ENCODE measurements around the gene IFTAP. TPM values are rescaled to one million over a fixed set of nuclear protein-coding genes. Genes with fewer than 3 reads are reported as not detected.
A peak's percentile ranks its signal among the peaks of the same experiment; 100 is the strongest.

Gene IFTAP
- total RNA-seq, 1 experiment from 2014 or later, result 19.9 TPM

- H2BK12ac ChIP-seq (ENCODE audit: insufficient read length, low read depth, low read length), result no peak overlapping the region
- no peak overlapping the region for H3K4me2 ChIP-seq (ENCODE audit: insufficient read depth, insufficient read length, low read length)
- no CpG with 5 or more reads among the region's 5 CpGs for WGBS (ENCODE audit: extremely low coverage, insufficient read length, low lambda C conversion rate)
- no peak overlapping the region for H3K4ac ChIP-seq (ENCODE audit: low read depth, low read length)
- H3K4me1 ChIP-seq (ENCODE audit: insufficient read depth, low read length), result peaks cover 3% of the 10 kb centered on the region; the same call in 1 of the 2 replicates
- Mint-ChIP-seq H3K4me1 (peaks cover 25 to 34% of the 10 kb centered on the region in 2 experiments), H3K27ac (no peak overlapping the region), H3K27me3 (ENCODE audit: low read depth) (peaks cover 3% of the 10 kb centered on the region), H3K4me3 (no peak overlapping the region), H3K9me3 (no peaks in the 10 kb centered on the region), H3K36me3 (ENCODE audit: insufficient read depth in 1 of 3, low read depth in 3 of 3) (no peaks in the 10 kb centered on the region)
- H4K20me1 ChIP-seq (ENCODE audit: control insufficient read depth, insufficient read depth, insufficient read length), result no peaks in the 10 kb centered on the region
- no peak overlapping the region for H3K9ac ChIP-seq (ENCODE audit: extremely low read depth, insufficient read length, low read length)
- no peaks in the 10 kb centered on the region for H3K79me2 ChIP-seq (ENCODE audit: insufficient read depth, low read length)
- no peak overlapping the region for H4K8ac ChIP-seq (replicated peaks; ENCODE audit: insufficient read length, low read depth, low read length)
- TF ChIP-seq, protein P1, sequence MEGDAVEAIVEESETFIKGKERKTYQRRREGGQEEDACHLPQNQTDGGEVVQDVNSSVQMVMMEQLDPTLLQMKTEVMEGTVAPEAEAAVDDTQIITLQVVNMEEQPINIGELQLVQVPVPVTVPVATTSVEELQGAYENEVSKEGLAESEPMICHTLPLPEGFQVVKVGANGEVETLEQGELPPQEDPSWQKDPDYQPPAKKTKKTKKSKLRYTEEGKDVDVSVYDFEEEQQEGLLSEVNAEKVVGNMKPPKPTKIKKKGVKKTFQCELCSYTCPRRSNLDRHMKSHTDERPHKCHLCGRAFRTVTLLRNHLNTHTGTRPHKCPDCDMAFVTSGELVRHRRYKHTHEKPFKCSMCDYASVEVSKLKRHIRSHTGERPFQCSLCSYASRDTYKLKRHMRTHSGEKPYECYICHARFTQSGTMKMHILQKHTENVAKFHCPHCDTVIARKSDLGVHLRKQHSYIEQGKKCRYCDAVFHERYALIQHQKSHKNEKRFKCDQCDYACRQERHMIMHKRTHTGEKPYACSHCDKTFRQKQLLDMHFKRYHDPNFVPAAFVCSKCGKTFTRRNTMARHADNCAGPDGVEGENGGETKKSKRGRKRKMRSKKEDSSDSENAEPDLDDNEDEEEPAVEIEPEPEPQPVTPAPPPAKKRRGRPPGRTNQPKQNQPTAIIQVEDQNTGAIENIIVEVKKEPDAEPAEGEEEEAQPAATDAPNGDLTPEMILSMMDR (conservative IDR thresholded peaks at IDR 0.05), result peak; percentile 89
- no peak overlapping the region for H2BK15ac ChIP-seq (ENCODE audit: low read depth, low read length)
- H3K79me1 ChIP-seq (ENCODE audit: insufficient read depth, low read depth, low read length, poor library complexity, severe bottlenecking), result no peaks in the 10 kb centered on the region
- no peaks in the 10 kb centered on the region for H3K9me3 ChIP-seq (ENCODE audit: control insufficient read depth, low read depth, low read length)
- no peak overlapping the region for H3K23ac ChIP-seq (ENCODE audit: insufficient read length, low read depth, low read length)
- H3K27ac ChIP-seq (ENCODE audit: insufficient read length, low read depth, low read length), result no peak overlapping the region
- H3K27me3 ChIP-seq (ENCODE audit: insufficient read depth, low read length), result no peaks in the 10 kb centered on the region
- no peak overlapping the region for H3T11ph ChIP-seq (ENCODE audit: low read length)
- H4K5ac ChIP-seq (ENCODE audit: insufficient read length, low read depth, low read length), result no peak overlapping the region
- H4K91ac ChIP-seq (ENCODE audit: insufficient read length, low read depth, low read length), result no peak overlapping the region
- H3K14ac ChIP-seq (ENCODE audit: insufficient read depth, low read length), result no peak overlapping the region
- no peak overlapping the region for H2AK5ac ChIP-seq (ENCODE audit: insufficient read length, low read length)
- no peak overlapping the region for H2BK120ac ChIP-seq (ENCODE audit: low read depth, low read length, poor library complexity, severe bottlenecking)
- no peak overlapping the region for H2BK5ac ChIP-seq (ENCODE audit: insufficient read length, low read length)
- H2BK20ac ChIP-seq (ENCODE audit: low read depth, low read length, poor library complexity, severe bottlenecking), result no peak overlapping the region
- H3K18ac ChIP-seq (ENCODE audit: insufficient read length, low read depth, low read length), result no peak overlapping the region
- H3K56ac ChIP-seq (ENCODE audit: insufficient read length, low read depth, low read length), result no peak overlapping the region
- DNase-seq, result peak; percentile 58
- H2AFZ ChIP-seq (ENCODE audit: low read length), result peak overlapping the region; percentile 71
- no peaks in the 10 kb centered on the region for H3K23me2 ChIP-seq (ENCODE audit: insufficient read length, low read depth, low read length, poor library complexity, severe bottlenecking)
Measured at GRCh38 chr11:36702330-36703054, 108.2 kb downstream of the IFTAP start.

Measured in H9 (cell line).